Retinal pigment epithelial cell (primary cell): ENCODE measurements around the gene PKLR.

Source experiments
- DNase-seq: peaks from one replicate; pipeline ENCODE4 v3.0.0-alpha.2; 2010; ENCODE audit warnings: low read depth
- H3K4me3 ChIP-seq: 2 replicates; pipeline ENCODE4 v1.5.1; 2011; ENCODE audit warnings: mild to moderate bottlenecking, low read length, control low read depth, moderate library complexity
- TF ChIP-seq, protein P1 (sequence below): conservative IDR thresholded peaks from 2 replicates; pipeline ENCODE4 v1.5.1; 2011; ENCODE audit warnings: low read depth, low read length, control low read depth, inconsistent platforms

The PKLR gene

DNA sequence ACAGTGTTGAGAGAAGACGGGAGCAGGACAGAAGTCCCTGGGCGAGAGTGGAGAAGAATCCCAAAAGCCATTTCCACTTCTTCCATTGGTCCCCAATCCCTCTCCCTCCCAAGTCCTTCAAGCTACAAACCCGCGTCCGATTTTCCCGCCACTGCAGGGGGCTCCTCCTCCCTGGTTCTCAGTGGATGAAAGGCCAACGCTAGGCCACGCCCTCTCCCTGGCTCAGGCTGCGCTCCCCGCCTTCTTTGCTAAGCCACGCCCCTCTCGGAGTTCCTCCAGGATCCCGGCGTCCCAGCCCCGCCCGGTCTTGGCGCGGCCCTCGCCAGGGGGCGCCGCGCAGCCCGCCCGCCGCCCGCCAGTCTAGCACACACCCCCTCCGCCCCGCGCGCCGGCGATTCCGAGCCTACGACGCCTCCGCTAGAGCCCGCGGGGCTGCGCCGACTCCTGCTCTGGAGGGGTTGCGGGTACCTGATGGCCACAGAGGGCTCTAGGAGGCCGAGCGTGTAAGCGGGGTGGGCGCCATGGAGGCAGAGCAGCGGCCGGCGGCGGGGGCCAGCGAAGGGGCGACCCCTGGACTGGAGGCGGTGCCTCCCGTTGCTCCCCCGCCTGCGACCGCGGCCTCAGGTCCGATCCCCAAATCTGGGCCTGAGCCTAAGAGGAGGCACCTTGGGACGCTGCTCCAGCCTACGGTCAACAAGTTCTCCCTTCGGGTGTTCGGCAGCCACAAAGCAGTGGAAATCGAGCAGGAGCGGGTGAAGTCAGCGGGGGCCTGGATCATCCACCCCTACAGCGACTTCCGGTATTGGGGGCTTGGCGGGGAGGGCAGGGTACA is 24.0 kb downstream of the PKLR start, which contains the start of gene HCN3:
HCN3 (plus strand) TSS at position 394 of the 832 bp plus-strand sequence; CDS start at position 522, 128 bp downstream.
- DNase-seq = peak; percentile 68
- peak within 1 kb of the TSS; percentile 65 for H3K4me3 ChIP-seq
- TF ChIP-seq, protein P1, sequence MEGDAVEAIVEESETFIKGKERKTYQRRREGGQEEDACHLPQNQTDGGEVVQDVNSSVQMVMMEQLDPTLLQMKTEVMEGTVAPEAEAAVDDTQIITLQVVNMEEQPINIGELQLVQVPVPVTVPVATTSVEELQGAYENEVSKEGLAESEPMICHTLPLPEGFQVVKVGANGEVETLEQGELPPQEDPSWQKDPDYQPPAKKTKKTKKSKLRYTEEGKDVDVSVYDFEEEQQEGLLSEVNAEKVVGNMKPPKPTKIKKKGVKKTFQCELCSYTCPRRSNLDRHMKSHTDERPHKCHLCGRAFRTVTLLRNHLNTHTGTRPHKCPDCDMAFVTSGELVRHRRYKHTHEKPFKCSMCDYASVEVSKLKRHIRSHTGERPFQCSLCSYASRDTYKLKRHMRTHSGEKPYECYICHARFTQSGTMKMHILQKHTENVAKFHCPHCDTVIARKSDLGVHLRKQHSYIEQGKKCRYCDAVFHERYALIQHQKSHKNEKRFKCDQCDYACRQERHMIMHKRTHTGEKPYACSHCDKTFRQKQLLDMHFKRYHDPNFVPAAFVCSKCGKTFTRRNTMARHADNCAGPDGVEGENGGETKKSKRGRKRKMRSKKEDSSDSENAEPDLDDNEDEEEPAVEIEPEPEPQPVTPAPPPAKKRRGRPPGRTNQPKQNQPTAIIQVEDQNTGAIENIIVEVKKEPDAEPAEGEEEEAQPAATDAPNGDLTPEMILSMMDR = peak; percentile 40

DNA sequence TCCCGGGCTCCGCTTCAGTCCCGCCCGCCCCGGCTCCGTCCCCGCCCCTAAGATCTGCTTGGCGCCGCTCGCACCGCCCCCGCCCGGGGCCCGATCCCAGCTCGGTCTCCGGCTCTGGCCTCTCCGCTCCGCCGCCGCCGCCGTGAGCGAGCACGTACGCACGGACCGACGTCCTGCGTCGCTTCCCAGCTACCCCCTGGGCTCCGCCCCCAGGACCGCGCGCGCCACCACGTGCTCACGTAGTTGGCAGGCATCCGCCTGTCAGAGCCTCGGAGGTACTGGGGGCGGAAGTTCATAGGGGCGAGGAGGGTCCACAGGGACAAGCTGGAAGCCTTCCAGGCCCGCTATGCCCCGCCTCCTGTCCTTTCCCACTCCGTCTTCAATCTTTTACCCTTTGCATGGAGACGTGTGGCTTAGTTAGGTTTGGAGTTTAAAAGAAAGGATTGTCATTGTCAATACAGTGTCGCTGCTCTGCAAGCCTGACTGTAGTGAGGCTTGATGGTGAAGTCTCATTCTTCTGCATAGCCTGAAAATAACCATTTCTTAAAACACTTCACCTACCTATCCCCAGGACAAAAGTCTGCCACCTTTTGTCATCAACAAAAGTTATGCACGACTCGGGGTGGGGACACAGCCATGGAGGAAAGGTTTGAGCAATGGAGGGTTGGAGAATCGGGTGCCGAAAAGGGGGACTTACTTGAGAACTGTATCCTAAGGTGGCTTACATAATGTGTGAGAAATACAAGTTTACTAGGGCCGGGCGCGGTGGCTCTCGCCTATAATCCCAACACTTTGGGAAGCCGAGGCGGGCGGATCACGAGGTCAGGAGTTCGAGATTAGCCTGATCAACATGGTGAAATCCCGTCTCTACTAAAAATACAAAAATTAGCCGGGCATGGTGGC is 27.6 kb downstream of the PKLR start, which contains the start of gene CLK2:
CLK2 (minus strand) TSS at position 162 of the 903 bp plus-strand sequence. CDS start 2,527 bp downstream, outside the sequence.
- peak; percentile 79 for DNase-seq
- peak within 1 kb of the TSS; percentile 90 for H3K4me3 ChIP-seq
- TF ChIP-seq, protein P1 = no peak

DNA sequence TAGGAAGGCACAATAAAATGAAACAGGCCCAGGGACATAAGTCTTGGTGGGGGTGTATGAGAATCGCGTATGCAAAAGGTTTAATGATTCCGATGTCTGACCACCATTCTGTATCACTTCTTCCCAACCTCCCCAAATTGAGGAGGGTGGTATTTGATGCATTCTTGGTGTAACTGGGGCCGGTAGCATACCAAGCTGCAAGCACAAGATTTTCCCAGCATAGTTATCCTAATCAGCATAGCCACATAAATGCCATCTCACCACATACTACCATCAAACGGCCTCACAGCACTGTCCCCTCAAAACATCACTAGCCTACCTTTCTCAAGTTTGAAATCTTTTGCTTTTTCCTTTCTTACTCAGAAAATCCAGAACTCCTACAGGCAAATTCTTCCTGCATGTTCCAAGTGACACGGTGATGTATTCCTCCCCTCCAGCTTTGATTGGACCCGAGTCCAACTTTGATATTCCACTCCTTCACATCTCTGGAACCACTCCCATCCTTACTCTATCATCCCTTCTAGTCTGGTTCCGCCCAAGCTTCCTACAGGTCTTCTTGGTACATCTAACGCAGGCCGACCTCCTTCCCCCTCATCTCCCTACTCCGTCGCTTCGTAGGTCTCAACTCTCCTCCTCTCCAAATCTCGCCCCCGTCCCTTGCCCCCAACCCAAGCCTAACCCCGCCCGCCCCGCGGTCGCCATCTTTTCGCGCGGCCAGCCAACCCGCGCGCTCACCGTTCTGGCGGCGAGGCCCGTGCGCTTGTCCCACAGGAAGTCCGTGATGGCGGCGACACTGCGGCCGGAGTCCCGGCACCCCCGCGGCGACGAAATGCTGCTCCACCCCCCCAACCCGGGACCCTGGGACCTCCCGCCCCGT is 28.5 kb downstream of the PKLR start:
- H3K4me3 ChIP-seq = peak overlapping the region; percentile 90
- TF ChIP-seq, protein P1 = no peak
- DNase-seq = peak; percentile 27

DNA sequence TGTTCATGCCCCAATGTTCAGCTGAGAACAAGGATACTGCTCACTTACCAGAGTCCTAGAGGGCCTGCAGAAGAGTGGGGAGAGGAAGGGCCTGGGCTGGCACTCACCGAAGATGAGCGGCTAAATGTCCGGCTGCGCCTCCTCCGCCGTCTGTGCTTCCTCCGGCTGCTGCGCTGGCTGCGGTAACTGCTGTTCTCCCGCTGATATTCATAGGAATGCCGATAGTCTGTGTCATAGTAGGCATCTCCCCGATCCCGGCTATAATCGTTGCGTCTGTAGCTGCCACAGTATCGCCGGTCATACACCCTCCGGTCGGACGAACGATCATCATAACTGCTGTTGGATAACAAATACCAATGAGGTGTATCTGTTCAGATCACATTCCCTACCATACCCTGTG is 31.9 kb downstream of the PKLR start:
- no peak overlapping the region for H3K4me3 ChIP-seq
- no peak for DNase-seq
- TF ChIP-seq, protein P1 = no peak

DNA sequence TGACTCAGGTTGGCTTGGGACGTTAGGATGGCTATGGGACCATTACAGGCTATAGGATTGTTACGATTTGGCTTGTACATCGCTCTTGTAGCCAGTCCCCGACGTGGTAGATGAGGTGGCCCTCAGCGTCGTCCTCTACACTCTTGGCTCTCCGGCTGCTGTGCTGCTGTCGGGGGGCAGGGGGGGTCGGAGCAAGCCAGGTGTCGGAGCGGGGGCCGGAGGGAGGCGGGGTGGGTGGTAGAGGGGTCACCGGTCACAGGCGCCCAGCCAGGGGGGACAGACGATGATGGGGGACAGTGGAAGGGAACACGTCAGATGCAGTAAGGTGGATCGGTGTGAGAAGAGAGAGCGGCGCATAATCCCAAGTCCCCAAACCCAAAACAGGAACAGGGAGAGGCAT is 32.6 kb downstream of the PKLR start:
- DNase-seq = no peak

DNA sequence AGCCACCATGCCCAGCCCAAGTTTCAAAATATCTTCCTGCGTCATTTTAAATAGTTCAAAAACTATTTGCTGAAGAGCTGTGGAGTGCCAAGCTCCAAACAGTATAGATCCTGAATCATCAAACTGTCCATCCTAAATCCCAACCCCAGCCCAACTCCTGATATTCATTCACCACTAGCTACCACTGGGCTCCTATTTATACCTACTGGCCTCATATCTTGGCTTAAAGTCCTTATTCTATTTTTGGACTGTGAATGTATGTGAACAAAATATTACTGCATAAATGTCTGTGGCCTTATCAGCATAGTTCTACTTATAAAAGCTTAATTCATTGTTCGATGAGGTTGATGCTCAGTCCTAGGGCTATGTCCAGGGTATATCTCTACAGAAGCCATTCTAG is 33.9 kb downstream of the PKLR start:
- TF ChIP-seq, protein P1 = no peak
- no peak overlapping the region for H3K4me3 ChIP-seq
- no peak for DNase-seq

More for the DNA sequence above, 32.6 kb downstream of the PKLR start:
- TF ChIP-seq, protein P1 = no peak
- H3K4me3 ChIP-seq = no peak overlapping the region
